GM19193 (cell line): ENCODE measurements around the gene NPTN.

Experiments used
- POLR2A ChIP-seq: IDR thresholded peaks from 4 replicates; pipeline ENCODE4 v1.6.1; 2011; ENCODE audit not compliant: insufficient read depth, insufficient read length; ENCODE audit errors: extremely low read depth

NPTN gene

GRCh38 chr15:73530649-73531048 lies 102.5 kb downstream of the NPTN start:
- no peak for TF ChIP-seq POLR2A

DNA sequence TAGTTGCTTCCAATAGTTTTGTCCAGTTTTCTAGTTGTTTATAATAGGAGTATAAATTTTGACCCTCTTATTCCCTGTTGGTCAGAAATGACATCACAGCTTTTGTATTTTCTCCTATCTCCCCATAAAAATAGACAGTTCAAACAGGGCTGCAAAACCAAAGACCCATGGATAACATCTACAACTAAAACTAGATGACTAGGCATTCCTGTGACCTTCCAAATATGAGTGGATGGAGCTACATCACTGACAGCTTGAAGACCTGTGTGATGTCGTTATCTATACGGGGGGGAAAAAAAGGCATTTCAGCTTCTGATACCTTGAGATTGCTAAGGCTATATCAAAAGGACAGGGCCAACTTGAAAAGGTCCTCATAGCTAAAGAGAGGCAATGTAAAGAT lies 105.6 kb downstream of the NPTN start:
- no peak for TF ChIP-seq POLR2A

DNA sequence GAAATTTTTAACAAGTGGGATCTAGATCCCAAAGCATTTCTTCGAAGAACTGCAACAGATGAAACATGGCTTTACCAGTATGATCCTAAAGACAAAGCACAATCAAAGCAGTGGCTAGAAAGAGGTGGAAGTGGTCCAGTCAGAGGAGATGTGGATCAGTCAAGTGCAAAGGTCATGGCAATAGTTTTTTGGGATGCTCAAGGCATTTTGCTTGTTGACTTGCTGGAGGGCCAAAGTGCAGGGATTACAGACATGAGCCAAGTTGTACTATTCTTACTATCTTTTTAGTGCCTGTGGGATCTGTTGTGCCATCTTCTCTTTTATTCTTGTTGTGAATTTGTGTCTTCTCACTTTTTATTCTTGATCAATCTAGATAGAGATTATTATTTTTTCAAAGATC lies 108.3 kb downstream of the NPTN start:
- TF ChIP-seq POLR2A = no peak

DNA sequence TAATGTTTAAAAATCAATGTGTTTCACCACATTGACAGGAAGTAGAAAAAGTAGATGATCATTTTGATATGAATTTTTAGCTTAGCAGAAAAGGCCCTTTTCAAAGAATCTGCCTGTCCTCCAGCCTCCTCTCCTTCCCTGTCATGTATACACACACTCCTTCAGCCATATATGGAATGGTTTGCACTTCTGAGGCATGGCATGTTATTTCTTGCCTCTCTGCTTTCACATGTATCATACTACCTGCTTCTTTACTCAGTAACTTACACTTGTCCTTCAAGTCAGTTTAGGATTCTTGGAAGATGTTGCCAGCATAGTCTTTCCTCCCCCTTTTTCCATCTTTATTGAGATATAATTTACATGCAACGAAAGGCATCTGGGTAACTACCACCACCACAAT lies 111.2 kb downstream of the NPTN start:
- no peak for TF ChIP-seq POLR2A

- no peak for TF ChIP-seq POLR2A
Observed at GRCh38 chr15:73518876-73519733, 114.1 kb downstream of the NPTN start.

GRCh38 chr15:73518180-73518862 lies 114.9 kb downstream of the NPTN start:
- TF ChIP-seq POLR2A = no peak

DNA sequence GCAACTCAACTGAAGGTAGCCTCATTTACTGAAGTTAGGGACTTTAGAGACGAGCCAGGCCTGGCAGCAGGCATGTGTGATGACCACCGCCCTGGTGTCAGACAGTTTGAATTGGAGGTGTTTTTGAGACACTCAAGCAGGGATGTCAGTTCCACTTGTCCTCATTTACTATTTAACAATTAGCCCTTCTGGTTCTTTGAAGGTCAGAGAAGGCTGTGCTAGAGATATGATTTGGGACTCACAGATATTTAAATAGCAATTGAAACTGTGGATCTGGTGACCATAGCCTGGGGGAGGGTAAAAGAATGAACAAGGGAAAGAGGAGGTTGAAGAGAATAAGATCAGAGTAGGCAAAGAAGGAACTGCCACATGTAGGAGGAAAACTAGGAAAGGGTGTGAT lies 115.6 kb downstream of the NPTN start:
- TF ChIP-seq POLR2A = no peak

DNA sequence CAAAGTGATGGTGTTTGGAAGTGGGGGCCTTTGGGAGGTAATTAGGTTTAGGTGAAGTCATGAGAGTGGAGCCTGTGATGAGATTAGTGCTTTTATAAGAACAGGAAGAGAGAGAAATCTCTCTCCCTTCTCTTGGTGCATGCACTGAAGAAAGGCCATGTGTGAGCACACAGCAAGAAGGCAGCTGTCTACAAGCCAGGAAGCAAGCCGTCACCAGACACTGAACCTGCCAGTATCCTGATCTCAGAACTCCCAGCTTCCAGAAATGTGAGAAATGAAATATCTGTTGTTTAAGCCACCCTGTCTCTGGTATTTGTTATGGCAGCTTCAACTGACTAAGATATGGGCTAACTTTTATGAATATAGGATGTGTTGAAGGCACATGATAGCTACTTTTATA lies 117.7 kb downstream of the NPTN start:
- no peak for TF ChIP-seq POLR2A
